GM12801 (cell line): ENCODE results near the gene SEMA4D.

ENCODE experiments used
- CTCF ChIP-seq: IDR thresholded peaks from one replicate; pipeline ENCODE4 v1.5.1; 2011; ENCODE audit warnings: control low read depth; ENCODE audit not compliant: insufficient read length; ENCODE audit errors: extremely low read depth

SEMA4D gene

GRCh38 chr9:89448821-89449220, 49.1 kb downstream of the SEMA4D start:
- TF ChIP-seq CTCF = no peak

DNA sequence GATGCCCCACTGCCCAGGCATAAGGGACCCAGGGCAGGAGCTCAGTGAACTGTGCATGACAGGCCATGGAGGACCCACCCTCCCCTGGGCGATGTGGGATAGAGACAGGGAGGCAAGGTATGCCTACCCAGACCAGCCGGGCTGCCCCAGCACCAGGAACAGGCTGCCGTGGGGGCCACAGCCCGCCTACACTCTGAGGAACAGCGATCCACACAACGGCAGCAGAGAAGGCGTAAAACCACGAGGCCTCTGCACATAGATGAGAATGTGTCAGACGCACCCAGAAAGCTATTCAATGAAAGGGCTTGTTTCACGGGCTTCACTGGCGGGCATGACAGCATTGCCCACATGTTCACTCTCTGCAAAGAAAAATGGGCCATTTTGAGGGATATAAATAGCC, 49.5 kb downstream of the SEMA4D start:
- TF ChIP-seq CTCF = no peak

DNA sequence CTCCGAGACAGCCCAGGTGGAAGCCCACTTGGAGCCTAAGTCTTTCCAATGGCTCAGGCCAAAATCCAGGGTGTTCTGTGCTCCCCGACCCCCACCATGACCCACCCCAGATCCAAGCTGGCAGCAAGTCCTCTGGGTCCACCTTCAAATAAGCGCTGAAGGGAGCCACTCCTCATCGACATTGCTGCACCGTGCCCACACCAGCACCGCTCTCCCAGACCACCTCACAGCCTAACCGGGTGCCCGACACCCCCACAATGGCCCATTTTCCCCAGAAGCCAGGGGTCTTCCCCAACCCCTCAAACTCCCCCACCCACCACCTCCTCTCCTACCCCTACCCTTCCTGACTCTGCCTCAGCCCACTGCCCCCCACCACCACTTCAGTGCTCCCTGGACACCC, 50.5 kb downstream of the SEMA4D start:
- no peak for TF ChIP-seq CTCF

- no peak for TF ChIP-seq CTCF
These were observed 51.0 kb downstream of the SEMA4D start for GRCh38 chr9:89446961-89447310.

GRCh38 chr9:89446261-89446960, 51.5 kb downstream of the SEMA4D start:
- no peak for TF ChIP-seq CTCF

- TF ChIP-seq CTCF = no peak
These were observed 52.1 kb downstream of the SEMA4D start for GRCh38 chr9:89445801-89446251.

- no peak for TF ChIP-seq CTCF
These were observed 52.8 kb downstream of the SEMA4D start for GRCh38 chr9:89444925-89445765.
